SK-N-SH (cell line): ENCODE data around the gene PHC2. TPM values are rescaled to one million over a fixed set of nuclear protein-coding genes. Genes with fewer than 3 reads are reported as not detected.

Experiments
- CTCF ChIA-PET: fragments of 300-600, 350-600 bp; formaldehyde crosslinking; extraction: SDS; loops from one replicate; lab custom pipeline; 2021; lab: Yijun Ruan, JAX
- POLR2A ChIA-PET: fragments of 350-600 bp; sonication (Branson Sonifier 250); formaldehyde crosslinking; extraction: SDS; loops from one replicate; lab custom pipeline; 2020; ENCODE audit warnings: antibody characterized with exemption, inconsistent platforms; lab: Yijun Ruan, JAX
- DNase-seq: peaks from one replicate; pipeline ENCODE4 v3.0.0; 2012
- H2AFZ ChIP-seq: fragments of 200-600 bp; sonication (generic); 2 replicates; pipeline ENCODE4 v1.8.1; 2016; ENCODE audit warnings: antibody characterized with exemption, mild to moderate bottlenecking, low read depth
- H3F3A ChIP-seq: fragments of 200-600 bp; sonication (generic); replicated peaks from 2 replicates; pipeline ENCODE3; 2016; ENCODE audit warnings: antibody characterized with exemption, mild to moderate bottlenecking; ENCODE audit not compliant: insufficient read depth
- H3K27ac ChIP-seq, 2 experiments: fragments of 200-500 bp in 1 of 2; fragments of 200-600 bp in 1 of 2; sonication (Bioruptor generic) in 1 of 2; sonication (generic), shearing (Covaris generic) in 1 of 2; 2 replicates each; pipeline versions ENCODE4 v1.5.1 to v1.6.1; 2014 to 2016; ENCODE audit warnings: low read depth in 2 of 2, inconsistent platforms in 1 of 2, low read length in 1 of 2, mild to moderate bottlenecking in 1 of 2, mixed read lengths in 1 of 2
- H3K27me3 ChIP-seq: fragments of 200-600 bp; sonication (generic), shearing (Covaris generic); 2 replicates; pipeline ENCODE4 v1.6.1; 2016; ENCODE audit warnings: mixed run types; ENCODE audit not compliant: insufficient read depth
- H3K36me3 ChIP-seq, 2 experiments: fragments of 200-500 bp in 1 of 2; fragments of 200-600 bp in 1 of 2; sonication (Bioruptor generic) in 1 of 2; sonication (generic) in 1 of 2; replicated peaks in 1 of 2; 2 replicates each; pipeline versions ENCODE3 to v1.5.1; 2014 to 2016; ENCODE audit warnings: low read length in 1 of 2, mild to moderate bottlenecking in 1 of 2; ENCODE audit not compliant: insufficient read depth in 2 of 2, control insufficient read depth in 1 of 2
- H3K4me1 ChIP-seq, 2 experiments: fragments of 200-500 bp in 1 of 2; fragments of 200-600 bp in 1 of 2; sonication (Bioruptor generic) in 1 of 2; sonication (generic), shearing (Covaris generic) in 1 of 2; 2 replicates each; pipeline versions ENCODE4 v1.5.1 to v1.6.1; 2014 to 2016; ENCODE audit warnings: low read depth in 1 of 2, low read length in 1 of 2, mixed run types in 1 of 2; ENCODE audit not compliant: insufficient read depth in 2 of 2, control insufficient read depth in 1 of 2
- H3K4me2 ChIP-seq: fragments of 200-600 bp; sonication (generic), shearing (Covaris generic); 2 replicates; pipeline ENCODE4 v1.6.1; 2017; ENCODE audit warnings: mixed run types
- H3K4me3 ChIP-seq, 2 experiments: fragments of 200-500 bp in 1 of 2; fragments of 200-600 bp in 1 of 2; sonication (Bioruptor generic) in 1 of 2; sonication (generic), shearing (Covaris generic) in 1 of 2; 2 replicates each; pipeline versions ENCODE4 v1.5.1 to v1.8.1; 2014 to 2016; ENCODE audit warnings: low read depth in 2 of 2, inconsistent platforms in 1 of 2, low read length in 1 of 2, mild to moderate bottlenecking in 1 of 2, mixed read lengths in 1 of 2, moderate library complexity in 1 of 2
- H3K79me2 ChIP-seq: fragments of 200-600 bp; sonication (generic); 2 replicates; pipeline ENCODE4 v1.8.1; 2017; ENCODE audit warnings: mild to moderate bottlenecking; ENCODE audit not compliant: insufficient read depth
- H3K9ac ChIP-seq: fragments of 200-600 bp; sonication (generic); 2 replicates; pipeline ENCODE4 v1.6.1; 2017; ENCODE audit warnings: mixed run types
- H3K9me2 ChIP-seq: fragments of 200-600 bp; sonication (generic); 2 replicates; pipeline ENCODE4 v1.6.1; 2017; ENCODE audit warnings: mixed run types
- H3K9me3 ChIP-seq: fragments of 200-600 bp; sonication (generic); 2 replicates; pipeline ENCODE4 v1.6.1; 2017; ENCODE audit warnings: mixed run types, mild to moderate bottlenecking, moderate library complexity
- H4K20me1 ChIP-seq: fragments of 200-600 bp; sonication (generic); 2 replicates; pipeline ENCODE4 v1.6.1; 2017; ENCODE audit warnings: mild to moderate bottlenecking, mixed run types; ENCODE audit not compliant: insufficient read depth
- EP300 ChIP-seq, 2 experiments: IDR thresholded peaks; 2 replicates each; pipeline versions ENCODE4 v1.4.0 to v1.6.1; 2012; ENCODE audit warnings: borderline replicate concordance in 1 of 2, low read depth in 1 of 2, low read length in 1 of 2
- EZH2phosphoT487 ChIP-seq: fragments of 200-600 bp; sonication (generic); IDR thresholded peaks from 2 replicates; pipeline ENCODE4 v1.6.1; 2017; ENCODE audit warnings: low read depth, mixed run types, mild to moderate bottlenecking, antibody characterized with exemption, moderate library complexity, borderline replicate concordance
- FOSL2 ChIP-seq: IDR thresholded peaks from 2 replicates; pipeline ENCODE4 v1.4.0; 2012; ENCODE audit warnings: low read depth, mild to moderate bottlenecking, moderate library complexity, borderline replicate concordance
- GABPA ChIP-seq: IDR thresholded peaks from 2 replicates; pipeline ENCODE4 v1.4.0; 2012; ENCODE audit warnings: low read depth, mild to moderate bottlenecking
- GATA2 ChIP-seq: sonication (generic); formaldehyde crosslinking; IDR thresholded peaks from 2 replicates; pipeline ENCODE4 v1.5.0; 2020; ENCODE audit warnings: mild to moderate bottlenecking, missing genetic modification reagents
- NFIC ChIP-seq: IDR thresholded peaks from 2 replicates; pipeline ENCODE4 v1.4.0; 2012; ENCODE audit warnings: borderline replicate concordance
- NRF1 ChIP-seq: IDR thresholded peaks from 2 replicates; pipeline ENCODE4 v1.6.1; 2012; ENCODE audit warnings: low read depth, mild to moderate bottlenecking, low read length
- REST ChIP-seq: IDR thresholded peaks from 2 replicates; pipeline ENCODE4 v1.6.1; 2012; ENCODE audit warnings: mild to moderate bottlenecking, low read depth, low read length, moderate library complexity
- SIN3A ChIP-seq: IDR thresholded peaks from 2 replicates; pipeline ENCODE4 v1.6.1; 2012; ENCODE audit warnings: low read depth, mild to moderate bottlenecking, low read length, moderate library complexity, borderline replicate concordance
- SMC3 ChIP-seq: IDR thresholded peaks from 2 replicates; pipeline ENCODE4 v1.6.1; 2012; ENCODE audit warnings: low read depth, low read length, improper control_type of control experiment
- TEAD4 ChIP-seq: IDR thresholded peaks from 2 replicates; pipeline ENCODE4 v1.4.0; 2012; ENCODE audit warnings: mild to moderate bottlenecking, borderline replicate concordance; ENCODE audit not compliant: insufficient read depth
- YY1 ChIP-seq: IDR thresholded peaks from 2 replicates; pipeline ENCODE4 v1.4.0; 2012; ENCODE audit warnings: low read depth, mild to moderate bottlenecking
- WGBS: methylation state at CpG from one replicate; pipeline ENCODE4 v1.1.6; 2017; ENCODE audit warnings: low lambda C conversion rate; 5-methylcytosine and 5-hydroxymethylcytosine counted together
- polyA plus RNA-seq, 3 experiments: library from polyadenylated mRNA; depleted of rRNA; stranded (reverse); fragments of >200 nt; gene quantifications; 2 replicates each; pipeline ENCODE4 v1.2.3, GENCODE V29; 2012
- TF ChIP-seq, protein P1 (sequence below): fragments of 150-350 bp; IDR thresholded peaks from 2 replicates; pipeline ENCODE4 v1.6.1; 2016; ENCODE audit warnings: mild to moderate bottlenecking, low read depth, low read length
- TF ChIP-seq, protein P2 (sequence below): IDR thresholded peaks from 2 replicates; pipeline ENCODE4 v1.4.0; 2012; ENCODE audit warnings: low read depth, borderline replicate concordance

Gene PHC2
- polyA plus RNA-seq, 1 of the 3 experiments (the other 2 are of a cell fraction): 98.7 TPM

- TF ChIP-seq EZH2phosphoT487 (no peak), SIN3A (no peak), YY1 (no peak), EP300 (IDR thresholded peaks at IDR 0.05; ENCODE audit: borderline replicate concordance in 1 of 2, low read depth in 1 of 2, low read length in 1 of 2) (no peak)
Measured at GRCh38 chr1:33336580-33336979, 94.3 kb downstream of the PHC2 start (continued).

- Histone ChIP-seq H3K36me3 (peaks cover 60 to 68% of the 10 kb centered on the region in 2 experiments), H3K9me3 (no peaks in the 10 kb centered on the region), H2AFZ (no peak overlapping the region), H3F3A (peaks cover 27% of the 10 kb centered on the region), H3K4me3 (no peak overlapping the region), H3K79me2 (peaks cover 100% of the 10 kb centered on the region), H3K9ac (no peak overlapping the region), H3K27me3 (no peaks in the 10 kb centered on the region), H4K20me1 (peaks cover 100% of the 10 kb centered on the region), H3K27ac (peak overlapping the region in 1 of 2 experiments; percentile 34; a peak in 1 of 4 replicates)
- WGBS: 77% methylated on average over 4 of the region's 4 CpGs
- CTCF ChIA-PET: interaction anchor here (0.6 to 5.6 kb wide), 6 partner anchors 12 to 280 kb away, joined by 3 to 24 read pairs (median 5); partner anchors contain the start of gene A3GALT2
- TF ChIP-seq FOSL2 (no peak), TEAD4 (no peak), NFIC (no peak)
- TF ChIP-seq, protein P1, sequence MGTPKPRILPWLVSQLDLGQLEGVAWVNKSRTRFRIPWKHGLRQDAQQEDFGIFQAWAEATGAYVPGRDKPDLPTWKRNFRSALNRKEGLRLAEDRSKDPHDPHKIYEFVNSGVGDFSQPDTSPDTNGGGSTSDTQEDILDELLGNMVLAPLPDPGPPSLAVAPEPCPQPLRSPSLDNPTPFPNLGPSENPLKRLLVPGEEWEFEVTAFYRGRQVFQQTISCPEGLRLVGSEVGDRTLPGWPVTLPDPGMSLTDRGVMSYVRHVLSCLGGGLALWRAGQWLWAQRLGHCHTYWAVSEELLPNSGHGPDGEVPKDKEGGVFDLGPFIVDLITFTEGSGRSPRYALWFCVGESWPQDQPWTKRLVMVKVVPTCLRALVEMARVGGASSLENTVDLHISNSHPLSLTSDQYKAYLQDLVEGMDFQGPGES: no peak
- TF ChIP-seq, protein P2, sequence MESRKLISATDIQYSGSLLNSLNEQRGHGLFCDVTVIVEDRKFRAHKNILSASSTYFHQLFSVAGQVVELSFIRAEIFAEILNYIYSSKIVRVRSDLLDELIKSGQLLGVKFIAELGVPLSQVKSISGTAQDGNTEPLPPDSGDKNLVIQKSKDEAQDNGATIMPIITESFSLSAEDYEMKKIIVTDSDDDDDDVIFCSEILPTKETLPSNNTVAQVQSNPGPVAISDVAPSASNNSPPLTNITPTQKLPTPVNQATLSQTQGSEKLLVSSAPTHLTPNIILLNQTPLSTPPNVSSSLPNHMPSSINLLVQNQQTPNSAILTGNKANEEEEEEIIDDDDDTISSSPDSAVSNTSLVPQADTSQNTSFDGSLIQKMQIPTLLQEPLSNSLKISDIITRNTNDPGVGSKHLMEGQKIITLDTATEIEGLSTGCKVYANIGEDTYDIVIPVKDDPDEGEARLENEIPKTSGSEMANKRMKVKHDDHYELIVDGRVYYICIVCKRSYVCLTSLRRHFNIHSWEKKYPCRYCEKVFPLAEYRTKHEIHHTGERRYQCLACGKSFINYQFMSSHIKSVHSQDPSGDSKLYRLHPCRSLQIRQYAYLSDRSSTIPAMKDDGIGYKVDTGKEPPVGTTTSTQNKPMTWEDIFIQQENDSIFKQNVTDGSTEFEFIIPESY: no peak
- TF ChIP-seq, all 33 proteins: peak for 0
- POLR2A ChIA-PET: no interaction called here
- Histone ChIP-seq H3K4me2 (no peak overlapping the region), H3K4me1 (peaks cover 39 to 62% of the 10 kb centered on the region in 2 experiments), H3K9me2 (no peaks in the 10 kb centered on the region)
- DNase-seq: no peak
Measured at GRCh38 chr1:33335020-33335419, 95.9 kb downstream of the PHC2 start.

DNA sequence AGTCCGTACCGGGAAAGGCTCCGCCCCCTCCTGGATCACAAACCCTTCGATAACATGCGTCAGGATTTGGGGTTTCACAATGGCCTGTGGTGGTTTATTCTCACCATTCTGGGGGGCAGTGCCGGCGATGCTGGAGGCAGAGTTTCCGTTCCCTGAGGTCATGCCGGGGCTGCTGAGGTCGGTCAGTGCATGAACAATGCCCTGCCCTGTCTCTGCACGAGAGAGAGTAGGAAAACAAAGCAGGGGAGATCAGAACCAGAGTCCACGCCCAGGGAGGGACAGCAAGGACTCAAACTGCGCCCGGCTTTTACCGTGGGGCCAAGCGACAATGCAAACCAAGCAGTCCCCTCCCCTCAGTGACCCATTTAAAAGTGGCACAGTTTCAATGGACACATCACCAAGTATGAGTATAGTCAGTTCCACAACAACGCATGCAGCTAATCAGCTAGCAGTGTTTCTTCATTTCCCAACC, 96.8 kb downstream of the PHC2 start:
- no peaks in the 10 kb centered on the region for H3K9me2 ChIP-seq
- peaks cover 34 to 56% of the 10 kb centered on the region in 2 experiments for H3K4me1 ChIP-seq

More for the DNA sequence above, 96.8 kb downstream of the PHC2 start:
- no peak overlapping the region for H3K27ac ChIP-seq
- H3K4me2 ChIP-seq: no peak overlapping the region
- no peak overlapping the region for H3K9ac ChIP-seq
- H3K4me3 ChIP-seq: no peak overlapping the region
- no peaks in the 10 kb centered on the region for H3K27me3 ChIP-seq
- ChIA-PET CTCF (interaction anchor here (1.1 to 5.6 kb wide), 3 partner anchors 34 to 208 kb away, joined by 3 to 24 read pairs (median 3); no protein-coding TSS in a partner anchor), POLR2A (no interaction called here)
- TF ChIP-seq EZH2phosphoT487 (no peak), REST (no peak), GABPA (no peak), GATA2 (no peak), NRF1 (no peak), SMC3 (no peak)
- TF ChIP-seq, protein P1: no peak
- no peak for DNase-seq
- H3K36me3 ChIP-seq: peaks cover 58 to 71% of the 10 kb centered on the region in 2 experiments
- H3K79me2 ChIP-seq: peaks cover 100% of the 10 kb centered on the region
- peaks cover 19% of the 10 kb centered on the region for H3F3A ChIP-seq
- no peaks in the 10 kb centered on the region for H3K9me3 ChIP-seq
- H2AFZ ChIP-seq: no peak overlapping the region
- H4K20me1 ChIP-seq: peaks cover 100% of the 10 kb centered on the region
- WGBS: 90% methylated on average over 16 of the region's 17 CpGs
